ENCODE results near the gene PHF21A.

DNA sequence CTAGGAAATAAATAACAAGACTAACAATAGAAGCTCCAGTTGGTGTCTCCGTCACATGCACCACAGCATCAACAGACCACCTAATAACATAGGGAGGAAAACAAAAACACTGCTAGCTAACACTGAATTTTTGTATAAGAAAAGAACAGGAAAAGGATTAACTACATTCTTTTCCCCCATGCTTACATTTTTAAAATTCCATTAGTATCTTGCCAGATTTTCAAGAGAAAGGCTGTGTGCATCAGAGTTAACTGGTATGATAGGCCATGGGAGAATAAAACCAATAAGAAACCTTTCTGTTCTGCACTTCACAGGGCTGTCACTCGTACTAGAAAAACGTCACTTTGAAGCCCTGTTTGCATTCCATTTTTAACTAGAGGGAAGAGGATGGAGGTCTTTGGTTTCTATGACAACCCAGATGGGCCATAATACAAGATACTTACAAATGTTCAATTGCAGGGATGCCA lies 119.8 kb downstream of the PHF21A start:
- TF ChIP-seq, protein P1, sequence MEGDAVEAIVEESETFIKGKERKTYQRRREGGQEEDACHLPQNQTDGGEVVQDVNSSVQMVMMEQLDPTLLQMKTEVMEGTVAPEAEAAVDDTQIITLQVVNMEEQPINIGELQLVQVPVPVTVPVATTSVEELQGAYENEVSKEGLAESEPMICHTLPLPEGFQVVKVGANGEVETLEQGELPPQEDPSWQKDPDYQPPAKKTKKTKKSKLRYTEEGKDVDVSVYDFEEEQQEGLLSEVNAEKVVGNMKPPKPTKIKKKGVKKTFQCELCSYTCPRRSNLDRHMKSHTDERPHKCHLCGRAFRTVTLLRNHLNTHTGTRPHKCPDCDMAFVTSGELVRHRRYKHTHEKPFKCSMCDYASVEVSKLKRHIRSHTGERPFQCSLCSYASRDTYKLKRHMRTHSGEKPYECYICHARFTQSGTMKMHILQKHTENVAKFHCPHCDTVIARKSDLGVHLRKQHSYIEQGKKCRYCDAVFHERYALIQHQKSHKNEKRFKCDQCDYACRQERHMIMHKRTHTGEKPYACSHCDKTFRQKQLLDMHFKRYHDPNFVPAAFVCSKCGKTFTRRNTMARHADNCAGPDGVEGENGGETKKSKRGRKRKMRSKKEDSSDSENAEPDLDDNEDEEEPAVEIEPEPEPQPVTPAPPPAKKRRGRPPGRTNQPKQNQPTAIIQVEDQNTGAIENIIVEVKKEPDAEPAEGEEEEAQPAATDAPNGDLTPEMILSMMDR (IDR thresholded peaks at IDR 0.05) = no peak
- TF ChIP-seq POLR2A (IDR thresholded peaks at IDR 0.05) = no peak
